Muscle of back (tissue), 11 donors: ENCODE results near the gene ZNF143. TPM values are rescaled to one million over a fixed set of nuclear protein-coding genes. Genes with fewer than 3 reads are reported as not detected.
"Not testable (repeated sequence)": the region's sequence is repeated elsewhere in the genome, so short reads cannot be mapped to it uniquely, and the experiment has no call there.

Experiments used
- DNase-seq, 3 donors: peaks; one replicate each; pipeline versions ENCODE4 v3.0.0 to v3.0.0-alpha.2; 2013
- polyA plus RNA-seq, 10 donors: library from polyadenylated mRNA; unstranded; fragments of 120-200 nt; gene quantifications; one replicate each; pipeline ENCODE4 v1.2.1, GENCODE V29; 2013; ENCODE audit not compliant: insufficient read length in 10 of 10

ZNF143 gene
- polyA plus RNA-seq, 10 donors: 11.8 to 20.7 (median 15.3) TPM

- DNase-seq: peak; percentile 23 to 56 (median 49)
Observed at GRCh38 chr11:9535189-9535781, 74.5 kb downstream of the ZNF143 start.

DNA sequence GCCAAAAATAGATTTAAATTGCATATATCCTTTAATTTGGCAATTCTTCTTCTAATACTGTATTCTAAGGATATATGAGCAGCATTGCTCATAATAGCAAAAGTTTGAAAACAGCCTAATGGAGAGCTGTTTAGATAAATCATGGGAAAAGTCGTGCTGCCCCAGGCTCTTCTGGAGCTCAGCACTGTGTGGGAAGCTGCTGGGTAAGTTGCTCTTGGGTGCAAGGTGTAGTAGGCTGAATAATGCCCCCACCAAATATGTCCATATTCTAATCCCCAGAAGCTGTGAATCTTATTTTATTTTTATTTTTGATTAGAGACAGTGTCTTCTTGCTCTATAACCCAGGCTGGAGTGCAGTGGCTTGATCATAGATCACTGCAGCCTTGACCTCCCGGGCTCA is 77.7 kb downstream of the ZNF143 start:
- DNase-seq: no peak

DNA sequence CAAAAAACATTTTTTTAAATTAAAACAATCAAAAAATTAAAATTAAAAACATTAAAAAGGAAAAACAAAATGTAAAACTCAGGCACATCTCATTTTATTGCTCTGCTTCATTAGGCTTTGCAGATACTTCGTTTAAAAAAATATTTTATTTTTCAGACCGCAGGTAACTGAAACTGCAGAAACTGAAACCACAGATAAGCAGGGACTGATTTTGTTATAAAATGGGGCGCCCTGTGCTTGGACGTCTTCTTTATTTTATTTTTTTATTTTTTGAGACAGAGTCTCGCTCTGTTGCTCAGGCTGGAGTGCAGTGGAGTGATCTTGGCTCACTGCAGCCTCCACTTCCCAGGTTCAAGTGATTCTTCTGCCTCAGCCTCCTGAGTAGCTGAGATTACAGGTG is 88.4 kb downstream of the ZNF143 start:
- DNase-seq: not testable (repeated sequence)

DNA sequence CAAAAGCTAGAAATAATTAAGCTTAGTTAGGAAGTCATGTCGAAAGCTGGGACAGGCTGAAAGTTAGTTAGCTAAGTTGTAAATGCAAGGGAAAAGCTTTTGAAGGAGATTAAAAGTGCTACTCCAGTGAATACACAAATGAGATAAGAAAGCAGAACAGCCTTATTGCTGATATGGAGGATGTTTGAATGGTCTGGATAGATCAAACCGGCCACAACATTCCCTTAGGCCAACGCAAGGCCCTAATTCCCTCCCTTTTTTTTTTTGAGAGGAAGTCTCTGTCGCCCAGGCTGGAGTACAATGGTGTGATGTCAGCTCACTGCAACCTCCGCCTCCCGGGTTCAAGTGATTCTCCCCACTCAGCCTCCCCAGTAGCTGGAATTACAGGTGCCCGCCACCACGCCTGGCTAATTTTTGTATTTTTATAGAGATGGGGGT is 89.4 kb downstream of the ZNF143 start:
- DNase-seq: no peak

DNA sequence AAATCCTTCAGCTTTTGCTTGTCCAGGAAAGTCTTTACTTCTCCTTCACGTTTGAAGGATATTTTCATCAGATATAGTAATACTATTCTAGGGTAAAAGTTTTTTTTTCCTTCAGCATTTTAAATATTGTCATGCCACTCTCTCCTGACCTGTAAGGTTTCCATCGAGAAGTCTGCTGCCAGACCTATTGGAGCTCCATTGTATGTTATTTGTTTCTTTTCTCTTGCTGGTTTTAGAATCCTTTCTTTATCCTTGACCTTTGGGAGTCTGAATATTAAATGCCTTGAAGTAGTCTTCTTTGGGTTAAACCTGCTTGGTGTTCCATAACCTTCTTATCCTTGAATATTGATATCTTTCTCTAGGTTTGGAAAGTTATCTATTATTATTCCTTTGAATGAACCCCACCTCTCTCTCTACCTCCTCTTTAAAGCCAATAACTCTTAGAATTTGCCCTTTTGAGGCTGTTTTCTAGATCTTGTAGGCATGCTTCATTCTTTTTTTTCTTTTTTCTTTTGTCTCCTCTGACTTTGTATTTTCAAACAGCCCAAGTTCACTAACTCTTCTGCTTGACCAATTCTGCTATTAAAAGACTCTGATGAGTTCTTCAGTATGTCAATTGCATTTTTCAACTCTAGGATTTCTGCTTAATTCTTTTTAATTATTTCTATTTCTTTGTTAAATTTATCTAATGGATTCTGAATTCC is 100.6 kb downstream of the ZNF143 start:
- no peak for DNase-seq

- no peak for DNase-seq
Observed at GRCh38 chr11:9562716-9563115, 101.9 kb downstream of the ZNF143 start.

DNA sequence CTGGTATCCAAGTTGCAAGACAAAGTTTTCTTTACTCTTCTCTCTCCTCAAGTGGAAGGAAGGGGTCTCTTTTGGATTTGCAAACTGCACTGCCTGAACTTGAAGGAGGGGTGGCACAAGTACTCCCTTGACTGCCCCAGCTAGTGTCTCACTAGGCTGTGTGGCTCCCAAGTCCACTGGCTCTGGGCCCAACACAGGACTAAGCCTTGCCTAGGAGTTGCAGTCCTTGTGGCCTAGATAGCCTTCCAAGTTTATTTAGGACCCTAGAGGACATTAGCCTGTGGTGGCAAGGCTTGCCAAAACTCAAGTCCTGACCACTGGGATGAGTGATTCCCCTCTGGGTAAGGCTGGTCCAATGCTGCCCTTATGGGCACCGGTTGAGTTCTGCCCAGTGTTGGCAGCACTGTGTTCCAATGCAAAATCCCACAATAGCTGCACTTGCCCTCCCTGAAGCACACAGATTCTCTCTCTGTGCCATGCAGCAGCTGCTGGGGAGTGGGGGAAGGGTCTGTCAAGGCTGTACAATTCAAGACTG is 102.5 kb downstream of the ZNF143 start:
- DNase-seq: peak in 1 of 3 donors; percentile 15

GRCh38 chr11:9565822-9566560 is 105.2 kb downstream of the ZNF143 start:
- DNase-seq: peak in 2 of 3 donors; percentile 58 to 99

DNA sequence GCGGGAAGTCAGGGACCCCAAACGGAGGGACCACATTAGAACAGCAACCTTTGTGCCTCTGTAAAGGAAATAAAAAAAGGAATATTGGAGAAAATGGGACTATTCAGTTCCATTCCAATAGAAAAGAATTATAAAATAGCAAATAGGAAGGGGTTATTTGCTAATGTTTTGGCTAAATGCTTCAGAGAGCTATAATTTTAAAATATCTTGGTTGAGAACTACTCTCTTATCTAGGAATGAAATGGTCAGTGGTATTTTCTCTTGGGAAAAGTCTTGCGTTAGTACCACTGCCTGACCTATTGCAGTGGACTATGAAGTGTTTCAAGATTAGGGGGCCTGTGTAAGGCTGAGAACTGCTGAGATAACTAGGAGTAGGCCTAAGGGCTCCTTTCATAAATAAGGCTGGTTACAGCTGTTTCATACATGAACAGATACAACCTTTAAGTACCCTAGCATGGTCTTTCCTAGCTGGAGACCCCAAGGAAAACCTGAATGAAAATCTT is 105.8 kb downstream of the ZNF143 start:
- DNase-seq: peak in 1 of 3 donors; percentile 18

GRCh38 chr11:9567401-9567800 is 106.6 kb downstream of the ZNF143 start:
- no peak for DNase-seq

DNA sequence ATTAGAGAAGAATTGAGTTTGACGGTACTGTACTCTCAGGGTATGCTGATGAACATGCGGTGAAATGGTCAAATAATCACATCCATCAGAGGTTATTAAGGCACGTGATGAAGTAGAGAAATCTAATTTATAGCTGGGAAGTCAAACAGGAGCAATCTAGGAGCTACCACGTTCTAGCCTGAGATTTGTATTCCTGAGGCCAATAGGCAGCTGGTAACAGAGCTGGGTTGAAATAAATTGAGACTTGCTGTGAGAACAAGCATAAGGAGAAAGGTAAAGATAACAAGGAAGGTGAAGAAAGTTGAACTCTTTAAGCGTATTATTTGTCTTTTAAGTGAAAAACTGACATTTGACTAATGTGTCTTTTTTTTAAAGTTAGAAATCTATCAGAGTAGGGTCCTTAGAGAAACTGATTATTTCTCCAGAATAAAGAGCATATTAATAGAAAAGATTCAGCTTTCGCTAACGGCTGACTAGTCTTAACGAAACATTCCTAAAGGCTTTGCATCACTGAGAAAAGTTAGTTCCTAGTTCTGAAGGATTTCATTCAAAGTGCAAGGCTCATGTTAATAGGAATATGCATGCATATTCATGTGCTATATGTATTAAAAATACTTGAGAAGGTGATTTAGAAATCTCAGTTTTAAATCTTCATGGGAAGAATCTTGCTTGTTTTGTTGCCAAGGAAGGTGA is 107.5 kb downstream of the ZNF143 start:
- DNase-seq: no peak

GRCh38 chr11:9568854-9569587 is 108.2 kb downstream of the ZNF143 start:
- DNase-seq: peak; percentile 82 to 91 (median 89)

DNA sequence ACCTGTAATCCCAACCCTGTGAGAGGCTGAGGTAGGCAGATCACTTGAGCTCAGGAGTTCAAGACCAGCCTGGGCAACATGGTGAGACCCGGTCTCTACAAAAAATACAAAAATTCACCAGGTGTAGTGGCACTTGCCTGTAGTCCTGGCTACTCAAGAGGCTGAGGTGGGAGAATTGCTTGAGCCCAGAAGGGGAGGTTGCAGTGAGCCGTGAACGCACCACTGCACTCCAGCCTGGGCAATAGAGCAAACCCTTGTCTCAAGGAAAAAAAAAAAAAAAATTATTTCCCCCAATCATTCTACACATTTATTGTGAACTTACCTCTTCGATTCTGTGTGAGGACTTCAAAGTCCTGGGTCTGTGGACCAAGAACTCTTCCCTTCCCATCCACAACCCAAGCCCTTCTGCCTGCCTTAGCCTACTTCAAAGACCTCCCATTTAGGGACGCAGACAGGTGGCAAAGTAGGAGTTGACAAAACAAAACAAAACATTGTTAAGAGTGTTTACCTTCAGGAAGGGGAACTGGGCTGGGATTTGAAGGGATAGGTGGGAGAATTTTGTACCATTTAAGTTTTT is 108.9 kb downstream of the ZNF143 start:
- DNase-seq: no peak

DNA sequence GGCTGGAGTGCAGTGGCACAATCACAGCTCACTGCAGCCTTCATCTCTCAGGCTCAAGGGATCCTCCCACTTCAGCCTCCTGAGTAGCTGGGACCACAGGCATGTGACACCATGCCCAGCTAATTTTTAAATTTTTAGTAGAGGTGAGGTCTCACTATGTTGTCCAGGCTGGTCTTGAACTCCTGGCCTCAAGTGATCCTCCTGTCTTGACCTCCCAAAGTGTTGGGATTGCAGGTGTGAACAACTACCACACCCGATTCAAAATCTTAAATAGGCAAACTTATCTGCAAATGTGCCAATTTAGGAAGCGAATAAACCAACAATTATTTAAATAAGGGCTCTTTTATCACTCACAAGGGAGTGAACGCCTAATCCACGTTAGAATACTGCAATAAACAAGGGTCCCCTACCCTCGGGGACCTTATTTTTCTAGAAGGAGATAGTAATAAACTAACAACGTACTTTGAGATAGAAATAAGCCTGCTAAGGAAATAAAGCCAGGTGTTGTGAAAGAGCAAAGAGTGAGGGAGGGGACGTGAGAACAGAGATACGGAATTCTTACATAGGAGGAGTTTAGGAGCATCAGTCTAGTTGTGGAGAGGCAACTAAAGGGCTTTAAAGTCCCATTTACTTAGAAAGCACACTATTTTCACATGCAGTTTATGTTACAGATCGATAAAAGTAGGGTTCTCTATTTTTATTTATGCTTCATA is 109.7 kb downstream of the ZNF143 start:
- no peak for DNase-seq

DNA sequence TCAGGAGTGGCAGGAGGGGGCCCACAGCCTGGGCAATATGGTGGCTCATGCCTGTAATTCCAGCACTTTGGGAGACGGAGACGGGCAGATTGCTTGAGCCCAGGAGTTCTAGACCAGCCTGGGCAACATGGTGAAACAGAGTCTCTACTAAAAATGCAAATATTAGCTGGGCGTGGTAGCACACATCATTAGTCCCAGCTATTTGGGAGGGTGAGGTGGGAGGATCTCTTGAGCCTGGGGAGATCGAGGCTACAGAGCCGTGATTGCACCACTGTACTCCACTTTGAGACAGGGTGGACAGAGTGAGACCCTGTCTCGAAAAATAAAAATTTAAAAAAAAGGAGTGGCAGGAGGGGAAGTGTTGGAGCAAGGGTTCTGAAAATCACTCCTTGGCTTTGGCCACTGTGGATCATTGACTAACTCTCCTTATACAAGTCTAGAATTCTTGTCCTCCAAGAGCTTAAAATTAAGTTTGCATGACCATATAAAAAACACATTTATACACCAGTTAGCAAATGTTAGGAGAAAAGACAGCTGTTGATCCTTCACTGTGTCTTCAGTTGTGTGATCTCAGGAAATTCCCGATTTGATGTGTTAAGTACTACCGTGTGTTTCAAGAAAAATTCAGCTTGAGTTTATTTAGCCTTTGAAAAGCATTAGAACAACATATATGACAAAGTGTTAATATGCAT is 110.4 kb downstream of the ZNF143 start:
- no peak for DNase-seq

DNA sequence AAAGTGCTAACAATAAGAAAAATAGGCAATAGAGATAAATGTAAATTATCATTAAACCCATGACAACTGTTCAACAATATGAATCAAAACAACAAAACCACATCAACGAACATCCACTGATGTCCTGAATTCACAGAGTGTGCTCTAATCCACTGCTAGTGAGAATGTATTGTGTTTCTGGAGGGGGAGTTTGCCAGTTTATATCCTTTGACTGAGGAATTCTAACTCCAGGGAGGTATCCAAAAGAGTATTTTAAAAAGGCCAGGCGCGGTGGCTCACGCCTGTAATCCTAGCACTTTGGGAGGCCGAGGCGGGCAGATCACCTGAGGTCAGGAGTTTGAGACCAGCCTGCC is 110.9 kb downstream of the ZNF143 start:
- DNase-seq: peak in 1 of 3 donors; percentile 26

DNA sequence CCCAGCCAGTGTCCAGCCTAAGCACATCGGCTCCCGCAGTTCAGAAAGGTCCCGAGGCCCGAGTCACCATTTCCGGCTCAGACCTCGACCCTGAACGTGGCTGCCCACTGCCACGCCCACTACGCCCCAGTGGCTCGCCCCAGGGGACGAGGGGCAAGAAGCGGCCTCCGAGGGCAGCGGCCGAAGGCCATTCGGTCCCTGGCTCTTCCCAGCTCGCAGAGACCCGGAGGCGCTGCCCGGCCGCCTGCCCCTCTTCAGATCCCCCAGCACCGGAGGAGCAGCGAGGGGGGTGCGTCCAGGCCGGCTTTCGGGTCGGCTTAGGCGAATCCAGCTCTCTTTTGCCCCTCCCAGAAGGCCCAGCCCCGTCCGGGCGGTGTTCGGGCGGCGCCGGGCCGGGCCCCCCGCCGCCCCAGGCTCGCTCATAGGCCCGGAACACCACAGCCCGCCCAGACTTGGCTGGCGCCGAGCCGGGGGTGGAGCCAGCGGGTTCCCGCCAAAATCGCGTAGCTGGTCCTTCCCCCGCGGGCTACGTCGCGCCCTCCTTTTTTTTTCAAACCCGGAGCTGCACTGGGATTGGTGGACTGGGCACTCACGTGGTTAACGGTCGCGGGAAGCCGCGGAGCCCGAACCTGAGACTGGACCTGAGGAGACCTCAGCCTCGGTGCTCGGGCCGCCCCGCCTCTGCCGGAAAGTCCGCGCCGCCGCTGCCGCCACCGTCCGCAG is 112.4 kb downstream of the ZNF143 start, which contains the start of gene WEE1:
Gene WEE1 (plus strand): TSS at position 619 of the 723 bp plus-strand sequence. CDS start 264 bp downstream, outside the sequence.
- DNase-seq: peak; percentile 97 to 99 (median 99)
